D721Med (cell line): Measurements from ENCODE around the gene SBSN.

ENCODE experiments used
- DNase-seq: peaks from one replicate; pipeline ENCODE4 v3.0.0; 2011; ENCODE audit warnings: low spot score; ENCODE audit not compliant: insufficient read length
- FAIRE-seq: peaks from 2 replicates; lab custom pipeline; 2011; peaks lifted over from hg19 to GRCh38; lab: Jason Lieb, UNC
- TF ChIP-seq, protein P1 (sequence below): IDR thresholded peaks from 2 replicates; pipeline ENCODE4 v1.5.1; 2012; ENCODE audit warnings: mild to moderate bottlenecking, control low read depth; ENCODE audit not compliant: insufficient read depth; ENCODE audit errors: missing control alignments

Gene SBSN

DNA sequence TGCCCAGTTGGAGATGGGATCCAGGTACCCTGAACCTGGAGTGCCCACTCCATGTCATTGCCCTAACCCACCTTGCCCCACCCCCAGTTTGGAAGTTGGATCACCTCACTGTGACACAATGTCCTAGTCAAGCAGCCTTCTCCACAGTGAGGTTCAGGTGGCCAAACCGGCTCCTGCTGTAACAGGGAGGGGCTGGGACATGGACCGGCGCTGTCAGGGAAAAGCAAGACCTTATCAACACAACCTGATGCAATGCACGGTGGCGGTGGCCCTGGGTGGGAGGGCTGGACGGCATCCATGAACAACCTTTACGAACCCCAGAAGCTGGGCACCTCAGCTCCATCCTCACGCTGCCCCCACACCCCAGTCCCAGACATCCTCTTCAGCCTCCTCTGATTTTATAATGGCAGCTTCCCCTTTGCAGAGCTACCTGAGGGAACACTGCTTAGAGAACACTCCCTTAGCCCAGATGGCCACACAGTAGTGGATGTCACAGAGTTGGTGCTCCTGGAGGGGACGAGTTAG lies 36.2 kb downstream of the SBSN start:
- DNase-seq (no peak), FAIRE-seq (no peak)
- TF ChIP-seq, protein P1, sequence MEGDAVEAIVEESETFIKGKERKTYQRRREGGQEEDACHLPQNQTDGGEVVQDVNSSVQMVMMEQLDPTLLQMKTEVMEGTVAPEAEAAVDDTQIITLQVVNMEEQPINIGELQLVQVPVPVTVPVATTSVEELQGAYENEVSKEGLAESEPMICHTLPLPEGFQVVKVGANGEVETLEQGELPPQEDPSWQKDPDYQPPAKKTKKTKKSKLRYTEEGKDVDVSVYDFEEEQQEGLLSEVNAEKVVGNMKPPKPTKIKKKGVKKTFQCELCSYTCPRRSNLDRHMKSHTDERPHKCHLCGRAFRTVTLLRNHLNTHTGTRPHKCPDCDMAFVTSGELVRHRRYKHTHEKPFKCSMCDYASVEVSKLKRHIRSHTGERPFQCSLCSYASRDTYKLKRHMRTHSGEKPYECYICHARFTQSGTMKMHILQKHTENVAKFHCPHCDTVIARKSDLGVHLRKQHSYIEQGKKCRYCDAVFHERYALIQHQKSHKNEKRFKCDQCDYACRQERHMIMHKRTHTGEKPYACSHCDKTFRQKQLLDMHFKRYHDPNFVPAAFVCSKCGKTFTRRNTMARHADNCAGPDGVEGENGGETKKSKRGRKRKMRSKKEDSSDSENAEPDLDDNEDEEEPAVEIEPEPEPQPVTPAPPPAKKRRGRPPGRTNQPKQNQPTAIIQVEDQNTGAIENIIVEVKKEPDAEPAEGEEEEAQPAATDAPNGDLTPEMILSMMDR = no peak

DNA sequence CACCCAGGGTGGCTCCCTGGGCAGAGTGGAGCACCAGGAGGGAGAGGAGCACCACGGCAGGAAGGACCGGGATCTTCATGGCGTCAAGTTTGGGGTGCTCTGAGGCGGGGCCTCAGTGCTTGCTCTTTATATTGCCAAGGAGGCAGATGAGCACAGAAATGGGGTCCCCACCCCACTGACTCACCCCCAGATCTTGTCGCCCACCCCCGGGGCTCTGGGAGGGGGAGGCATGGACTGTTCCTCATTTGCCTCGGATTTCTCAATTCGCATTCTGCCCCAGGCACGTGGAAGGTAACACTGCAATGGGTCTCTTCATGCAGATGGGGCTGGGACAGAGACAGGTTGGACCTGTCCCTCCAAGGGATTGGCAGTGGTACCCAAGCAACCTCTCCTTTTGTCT lies 37.7 kb downstream of the SBSN start, which contains the start of gene KRTDAP:
TSS of gene KRTDAP (minus strand) at position 101 of the 400 bp plus-strand sequence. CDS start at position 79, 22 bp downstream.
- no peak for FAIRE-seq
- TF ChIP-seq, protein P1 = no peak
- no peak for DNase-seq

- TF ChIP-seq, protein P1 = no peak
- FAIRE-seq = no peak
- no peak for DNase-seq
Measured at GRCh38 chr19:35488677-35489076, 39.4 kb downstream of the SBSN start.

GRCh38 chr19:35487656-35488182 lies 40.4 kb downstream of the SBSN start:
- FAIRE-seq = no peak
- TF ChIP-seq, protein P1 = no peak
- DNase-seq = no peak

GRCh38 chr19:35486268-35486708 lies 41.8 kb downstream of the SBSN start:
- FAIRE-seq = no peak
- TF ChIP-seq, protein P1 = no peak

GRCh38 chr19:35484252-35485036 lies 43.7 kb downstream of the SBSN start:
- DNase-seq = no peak
- no peak for FAIRE-seq
- TF ChIP-seq, protein P1 = no peak

More at GRCh38 chr19:35486268-35486708, 41.8 kb downstream of the SBSN start:
- no peak for DNase-seq
